NCI-H2081 treated with DMSO at 0.1 percent for 48 hours (cell line): ENCODE measurements around the gene SMPD1.
"Not testable (repeated sequence)": the region's sequence is repeated elsewhere in the genome, so short reads cannot be mapped to it uniquely, and the experiment has no call there.

ENCODE experiments used
- DNase-seq: peaks from one replicate; lab custom pipeline; 2025; lab: John Stamatoyannopoulos, UW

The SMPD1 gene

GRCh38 chr11:6388748-6389147 is 1.5 kb upstream of the SMPD1 start:
- DNase-seq, result no peak

- DNase-seq, result no peak
These were observed 620 bp downstream of the SMPD1 start for GRCh38 chr11:6390718-6391469.

- DNase-seq, result no peak
These were observed 1.4 kb downstream of the SMPD1 start for GRCh38 chr11:6391537-6392134.

GRCh38 chr11:6392251-6392650 is 2.0 kb downstream of the SMPD1 start:
- DNase-seq, result not testable (repeated sequence)

- DNase-seq, result no peak
These were observed 3.9 kb downstream of the SMPD1 start for GRCh38 chr11:6393989-6394670.

- no peak for DNase-seq
These were observed 5.3 kb downstream of the SMPD1 start for GRCh38 chr11:6395470-6396060.

- no peak for DNase-seq
These were observed 6.9 kb downstream of the SMPD1 start for GRCh38 chr11:6397156-6397555.

- no peak for DNase-seq
These were observed 7.4 kb downstream of the SMPD1 start for GRCh38 chr11:6397636-6398035.

- no peak for DNase-seq
These were observed 10.4 kb downstream of the SMPD1 start for GRCh38 chr11:6400431-6401345.

GRCh38 chr11:6401464-6401863 is 11.2 kb downstream of the SMPD1 start:
- no peak for DNase-seq

GRCh38 chr11:6402061-6402470 is 11.8 kb downstream of the SMPD1 start:
- no peak for DNase-seq

- no peak for DNase-seq
These were observed 12.3 kb downstream of the SMPD1 start for GRCh38 chr11:6402561-6402981.

- DNase-seq, result no peak
These were observed 13.3 kb downstream of the SMPD1 start for GRCh38 chr11:6403539-6403938.

- no peak for DNase-seq
These were observed 14.2 kb downstream of the SMPD1 start for GRCh38 chr11:6404342-6405051.

- no peak for DNase-seq
These were observed 14.9 kb downstream of the SMPD1 start for GRCh38 chr11:6405052-6405667.

- no peak for DNase-seq
These were observed 15.6 kb downstream of the SMPD1 start for GRCh38 chr11:6405846-6406245.

- no peak for DNase-seq
These were observed 16.1 kb downstream of the SMPD1 start for GRCh38 chr11:6406370-6406769.

- DNase-seq, result no peak
These were observed 20.6 kb downstream of the SMPD1 start for GRCh38 chr11:6410695-6411430.

- DNase-seq, result no peak
These were observed 21.3 kb downstream of the SMPD1 start for GRCh38 chr11:6411594-6412031.

- no peak for DNase-seq
These were observed 23.5 kb downstream of the SMPD1 start for GRCh38 chr11:6413791-6414201.
